GM12878 (cell line): ENCODE data around the gene COQ6. TPM values are rescaled to one million over a fixed set of nuclear protein-coding genes. Genes with fewer than 3 reads are reported as not detected.

Source experiments
- ATAC-seq: fragments of 200-7000 bp; cut with Tn5 transposase; 3 replicates; pipeline ENCODE4 v1.9.1; 2020; ENCODE audit warnings: mild to moderate bottlenecking, moderate library complexity
- Bru-seq: library from RNA; stranded (reverse); fragments of 400-500 nt; gene quantifications from one replicate; lab custom pipeline; 2021; lab: Mats Ljungman, UMichigan
- BruChase-seq, 2 experiments: library from RNA; stranded (reverse); fragments of 400-500 nt; gene quantifications; one replicate each; lab custom pipeline; 2021; lab: Mats Ljungman, UMichigan
- BruUV-seq: library from RNA; stranded (reverse); fragments of 400-500 nt; replicated peaks from 2 replicates; lab custom pipeline; 2021; lab: Mats Ljungman, UMichigan
- CTCF ChIA-PET: fragments of 300-600 bp; sonication (Branson Sonifier 250); formaldehyde crosslinking; extraction: SDS; loops from one replicate; lab custom pipeline; 2021; ENCODE audit warnings: inconsistent platforms; lab: Yijun Ruan, JAX
- POLR2A ChIA-PET: fragments of 350-600 bp; formaldehyde crosslinking; extraction: SDS; loops from one replicate; lab custom pipeline; 2021; ENCODE audit warnings: inconsistent platforms; lab: Charles Lee
- RAD21 ChIA-PET: fragments of 300-600 bp; sonication (Branson Sonifier 250); formaldehyde crosslinking; loops from one replicate; lab custom pipeline; 2023; ENCODE audit warnings: antibody characterized with exemption; ENCODE audit not compliant: unreplicated experiment; lab: Charles Lee
- SMC1A ChIA-PET: fragments of 300-600 bp; sonication (Branson Sonifier 250); formaldehyde crosslinking; loops from one replicate; lab custom pipeline; 2023; ENCODE audit not compliant: unreplicated experiment, uncharacterized antibody; lab: Charles Lee
- DNase-seq: peaks from one replicate; pipeline ENCODE4 v3.0.0-alpha.2; 2011; ENCODE audit warnings: low read depth, low spot score
- FAIRE-seq: peaks from 3 replicates; lab custom pipeline; 2011; peaks lifted over from hg19 to GRCh38; lab: Jason Lieb, UNC
- H2AFZ ChIP-seq: 2 replicates; pipeline ENCODE4 v1.6.0; 2011; ENCODE audit warnings: low read depth, low read length, control low read depth; ENCODE audit not compliant: control insufficient read depth
- H3K27ac ChIP-seq: 2 replicates; pipeline ENCODE4 v1.5.1; 2011; ENCODE audit warnings: control low read depth; ENCODE audit not compliant: control insufficient read depth, insufficient read depth
- H3K27me3 ChIP-seq, 2 experiments: replicated peaks in 1 of 2; 2 replicates each; pipeline versions ENCODE4 v1.6.0 to v1.6.1; 2011; ENCODE audit warnings: low read length in 1 of 2; ENCODE audit not compliant: control insufficient read depth in 2 of 2, insufficient read depth in 2 of 2
- H3K36me3 ChIP-seq, 2 experiments: 2 replicates each; pipeline ENCODE4 v1.5.1; 2011; ENCODE audit warnings: low read length in 1 of 2; ENCODE audit not compliant: control insufficient read depth in 2 of 2, insufficient read depth in 2 of 2
- H3K4me1 ChIP-seq: 2 replicates; pipeline ENCODE4 v1.6.1; 2011; ENCODE audit warnings: mild to moderate bottlenecking, low read length, moderate library complexity, mixed read lengths; ENCODE audit not compliant: control insufficient read depth, insufficient read depth
- H3K4me2 ChIP-seq: 2 replicates; pipeline ENCODE4 v1.6.0; 2011; ENCODE audit warnings: control low read depth; ENCODE audit not compliant: control insufficient read depth, insufficient read depth
- H3K4me3 ChIP-seq: fragments of 200-600 bp; sonication (generic); 2 replicates; pipeline ENCODE4 v1.5.1; 2016
- H3K79me2 ChIP-seq: 2 replicates; pipeline ENCODE4 v1.6.0; 2011; ENCODE audit warnings: low read length; ENCODE audit not compliant: control insufficient read depth, insufficient read depth
- H3K9ac ChIP-seq: 2 replicates; pipeline ENCODE4 v1.8.0; 2011; ENCODE audit warnings: low read length, control low read depth, mixed read lengths; ENCODE audit not compliant: control insufficient read depth, insufficient read depth
- H3K9me3 ChIP-seq: replicated peaks from 3 replicates; pipeline ENCODE4 v1.5.1; 2011; ENCODE audit warnings: mild to moderate bottlenecking, low read length; ENCODE audit not compliant: control insufficient read depth, insufficient read depth
- H4K20me1 ChIP-seq: 2 replicates; pipeline ENCODE4 v1.6.0; 2011; ENCODE audit not compliant: control insufficient read depth, insufficient read depth
- ASH2L ChIP-seq: fragments of 300-600, 200-600 bp; sonication (generic); IDR thresholded peaks from 2 replicates; pipeline ENCODE4 v1.6.1; 2017; ENCODE audit warnings: low read depth, mild to moderate bottlenecking, borderline replicate concordance
- BCL3 ChIP-seq: IDR thresholded peaks from 2 replicates; pipeline ENCODE4 v1.6.1; 2011; ENCODE audit warnings: borderline replicate concordance, low read depth, mild to moderate bottlenecking, moderate library complexity, low read length; ENCODE audit not compliant: insufficient read depth, poor library complexity, severe bottlenecking
- CBFB ChIP-seq: IDR thresholded peaks from 2 replicates; pipeline ENCODE4 v1.6.1; 2016; ENCODE audit warnings: antibody characterized with exemption, low read depth
- CHD4 ChIP-seq: fragments of 200-600 bp; sonication (generic); IDR thresholded peaks from 2 replicates; pipeline ENCODE4 v1.6.1; 2016; ENCODE audit warnings: mild to moderate bottlenecking
- E2F4 ChIP-seq: IDR thresholded peaks from 2 replicates; pipeline ENCODE4 v1.6.1; 2012; ENCODE audit warnings: low read depth, low read length, improper control_type of control experiment
- FOXK2 ChIP-seq: fragments of 450-650 bp; IDR thresholded peaks from 2 replicates; pipeline ENCODE4 v1.6.1; 2017; ENCODE audit warnings: mild to moderate bottlenecking, moderate library complexity
- JUND ChIP-seq: IDR thresholded peaks from 2 replicates; pipeline ENCODE4 v1.6.1; 2012; ENCODE audit warnings: low read depth, mild to moderate bottlenecking, low read length, improper control_type of control experiment, moderate library complexity
- MYC ChIP-seq: IDR thresholded peaks from 2 replicates; pipeline ENCODE4 v1.6.1; 2011; ENCODE audit warnings: mild to moderate bottlenecking, low read length, moderate library complexity, inconsistent platforms; ENCODE audit not compliant: insufficient read depth, insufficient replicate concordance, insufficient read length, severe bottlenecking
- NFYA ChIP-seq: IDR thresholded peaks from 2 replicates; pipeline ENCODE4 v1.6.1; 2011; ENCODE audit warnings: low read depth, mild to moderate bottlenecking, low read length, improper control_type of control experiment, borderline replicate concordance
- SREBF2 ChIP-seq: IDR thresholded peaks from 2 replicates; pipeline ENCODE4 v1.6.1; 2012; ENCODE audit warnings: mild to moderate bottlenecking, low read length
- STAT1 ChIP-seq: fragments of 450-650 bp; conservative IDR thresholded peaks from 2 replicates; pipeline ENCODE4 v1.6.1; 2014; ENCODE audit warnings: antibody characterized with exemption, mild to moderate bottlenecking
- STAT3 ChIP-seq: IDR thresholded peaks from 2 replicates; pipeline ENCODE4 v1.6.1; 2011; ENCODE audit warnings: low read depth, low read length, improper control_type of control experiment
- ZZZ3 ChIP-seq: IDR thresholded peaks from 2 replicates; pipeline ENCODE4 v1.6.1; 2011; ENCODE audit warnings: low read depth; ENCODE audit not compliant: control insufficient read depth, insufficient read length
- WGBS: methylation state at CpG from one replicate; pipeline ENCODE4 v1.1.6; 2016; ENCODE audit warnings: low lambda C conversion rate; ENCODE audit not compliant: insufficient replicate concordance, insufficient coverage; ENCODE audit errors: missing lambda C conversion rate; 5-methylcytosine and 5-hydroxymethylcytosine counted together
- in situ Hi-C: fragments of 300-500 bp; cut with MboI; formaldehyde crosslinking; loops from 9 replicates; pipeline ENCODE4 v1.14.3; 2018; ENCODE audit warnings: mixed read lengths
- intact Hi-C: fragments of 100-400 bp; cut with micrococcal nuclease; formaldehyde crosslinking; loops from one replicate; pipeline ENCODE4 v1.14.2; 2022; ENCODE audit not compliant: unreplicated experiment
- long read RNA-seq, 2 experiments: library from polyadenylated mRNA; unstranded; transcript quantifications; one replicate each; pipeline ENCODE4 v2.0.0, GENCODE V29; 2019 to 2020
- polyA minus RNA-seq, 3 experiments: library from RNA; depleted of rRNA, polyadenylated mRNA; stranded (reverse); fragments of >200 nt; gene quantifications; 2 replicates each; pipeline ENCODE4 v1.2.3, GENCODE V29; 2011
- polyA plus RNA-seq, 11 experiments: library from polyadenylated mRNA; depleted of rRNA in 4 of 11; unstranded in 6 of 11; stranded (reverse) in 5 of 11; fragments of >200 nt; fragmentation: Nextera tagmentation in 4 of 11; fragmentation: Illumina TruSeq in 1 of 11; extraction: Ambion mirVana in 4 of 11; extraction: Trizol in 1 of 11; gene quantifications; 1 replicate in 1 of 11; 2 replicates in 10 of 11; pipeline versions ENCODE4 v1.2.1 to v1.2.3, GENCODE V29; 2011 to 2016; ENCODE audit warnings: inconsistent platforms in 2 of 11, missing spikeins in 2 of 11, low read depth in 1 of 11
- total RNA-seq, 4 experiments: library from RNA; depleted of rRNA in 3 of 4; stranded (reverse); fragments of >200 nt in 3 of 4; fragmentation: Illumina TruSeq in 1 of 4; extraction: Trizol in 1 of 4; gene quantifications; 2 replicates each; pipeline versions ENCODE4 v1.2.1 to v1.2.3, GENCODE V29; 2013 to 2021

COQ6 gene
- total RNA-seq (2013; cell fraction: nucleolus; rRNA removed), result 41.1 and 53.9 TPM in 2 replicates
- total RNA-seq (2014; rRNA removed) (21.7 and 24.6 TPM in 2 replicates), total RNA-seq (2014; rRNA removed; fragmentation: Illumina TruSeq; extraction: Trizol) (12.1 and 12.3 TPM in 2 replicates), total RNA-seq (2021) (15.7 and 16.0 TPM in 2 replicates), polyA plus RNA-seq (2011; rRNA removed) (32.2 and 35.8 TPM in 2 replicates), polyA plus RNA-seq (2014; fragmentation: Illumina TruSeq; extraction: Trizol) (15.9 and 18.8 TPM in 2 replicates), polyA plus RNA-seq (2014; fragmentation: Nextera tagmentation; extraction: Ambion mirVana) (10 to 100 TPM in 1 of 2 experiments, 1 to 10 TPM in 1; 5.4 to 10.8 TPM), polyA plus RNA-seq (2014; rRNA removed) (19.5 and 21.1 TPM in 2 replicates), polyA plus RNA-seq (2016; fragmentation: Nextera tagmentation; extraction: Ambion mirVana) (10 to 100 TPM; 42.8 to 45.5 TPM), polyA minus RNA-seq (2011; rRNA and poly(A)+ RNA removed) (18.3 and 23.6 TPM in 2 replicates), Bru-seq, nascent RNA (percentile 65 among the genes with signal in this experiment), BruChase-seq, experiment 1, labeled RNA remaining after a 6-hour chase (percentile 62 among the genes with signal in this experiment), BruChase-seq, experiment 2, labeled RNA remaining after a 2-hour chase (percentile 66 among the genes with signal in this experiment)
- 8.6 TPM for polyA plus RNA-seq (2011; ENCODE audit: low read depth)
- 31.3 and 38.9 TPM in 2 replicates for polyA plus RNA-seq (2011; cell fraction: cytosol; rRNA removed)
- polyA plus RNA-seq (2011; cell fraction: nucleus; rRNA removed), result 63.8 and 64.2 TPM in 2 replicates
- 10.3 and 14.1 TPM in 2 replicates for polyA plus RNA-seq (2012)
- polyA minus RNA-seq (2011; cell fraction: cytosol; rRNA and poly(A)+ RNA removed), result 5.4 and 6.1 TPM in 2 replicates
- polyA minus RNA-seq (2011; cell fraction: nucleus; rRNA and poly(A)+ RNA removed), result 18.7 and 22.9 TPM in 2 replicates
- long read RNA-seq, experiment 1, transcript COQ6-201 (12 exons, 2,118 nt), result major isoform, 24 of 28 reads
- long read RNA-seq, experiment 1, partial matches to known transcripts, result 1 of 28 reads
- long read RNA-seq, experiment 1, other reads (novel, unspliced or antisense), result 3 of 28 reads
- long read RNA-seq, experiment 2, transcript COQ6-201 (12 exons, 2,118 nt), result major isoform, 122 of 146 reads
- long read RNA-seq, experiment 2, partial matches to known transcripts, result 1 of 146 reads
- long read RNA-seq, experiment 2, other reads (novel, unspliced or antisense), result 19 of 146 reads

DNA sequence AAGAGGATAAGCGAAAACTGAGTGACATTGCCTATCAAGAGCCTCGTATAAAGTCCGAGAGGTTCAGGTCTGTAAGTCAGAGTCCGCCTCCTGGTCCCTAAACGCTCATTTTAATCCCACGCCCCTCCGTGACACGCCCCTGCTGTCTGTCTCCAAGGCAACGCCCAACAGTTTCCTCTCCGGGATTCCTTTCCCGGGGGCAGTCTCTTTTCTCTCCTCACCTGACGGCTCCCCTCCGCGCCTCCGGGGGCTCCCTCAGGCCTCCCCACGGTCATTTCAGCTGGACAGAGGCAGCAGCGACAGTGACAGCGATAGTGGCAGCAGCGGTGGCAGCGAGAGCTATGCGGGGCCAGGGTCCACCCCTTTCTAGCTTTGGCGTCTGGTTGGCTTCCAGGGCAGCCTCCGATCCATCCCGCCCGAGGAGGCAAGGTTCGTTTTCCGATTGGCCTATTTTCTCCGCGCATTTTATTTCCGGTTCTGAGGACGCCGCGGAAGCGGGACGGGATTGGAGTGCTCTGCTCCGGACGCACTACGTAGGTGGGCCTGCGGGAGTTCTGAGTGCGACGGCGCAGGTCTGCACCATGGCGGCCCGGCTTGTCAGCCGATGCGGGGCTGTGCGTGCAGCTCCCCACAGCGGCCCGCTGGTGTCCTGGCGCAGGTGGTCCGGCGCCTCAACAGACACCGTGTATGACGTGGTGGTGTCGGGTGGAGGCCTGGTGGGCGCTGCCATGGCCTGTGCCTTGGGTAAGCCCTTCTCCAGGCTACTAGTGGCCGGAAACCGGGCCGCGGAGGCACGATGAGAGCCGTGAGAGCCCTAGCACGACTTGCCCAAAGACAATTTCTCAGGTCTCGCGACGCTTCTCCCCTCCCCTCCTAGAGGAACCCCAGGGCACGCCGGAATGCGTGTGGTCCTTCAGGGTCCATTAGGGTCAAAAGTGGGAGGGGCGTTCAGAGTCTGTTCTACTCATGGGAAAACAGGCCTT is at the start of gene COQ6, which contains the start of gene FAM161B:
Gene COQ6, plus strand, starts transcription at position 551 of the 983 bp plus-strand sequence. Its CDS starts 31 bp downstream, at position 582.
Gene FAM161B, minus strand, starts transcription at position 343 of the 983 bp plus-strand sequence. Its CDS starts 68 bp downstream, at position 275.
- peak within 1 kb of the TSS; percentile 95 for H2AFZ ChIP-seq
- peak within 1 kb of the TSS; percentile 72 for H3K9ac ChIP-seq
- H3K36me3 ChIP-seq, result no peaks in the 10 kb centered on the region; a peak in 2 of 4 replicates
- H3K4me3 ChIP-seq, result peak within 1 kb of the TSS; percentile 92
- peaks cover 4% of the 10 kb centered on the region for H3K79me2 ChIP-seq
- BruUV-seq, result TSS peak; percentile 75
- RAD21 ChIA-PET, result interaction anchor here (0.7 to 1.3 kb wide), 4 partner anchors 8 to 221 kb away, joined by 3 read pairs; no protein-coding TSS in a partner anchor
- peak within 1 kb of the TSS; percentile 74 for H3K27ac ChIP-seq
- no peaks in the 10 kb centered on the region for H3K9me3 ChIP-seq
- DNase-seq (peak; percentile 90), FAIRE-seq (peak; percentile 99), ATAC-seq (peak; percentile 96)
- peak within 1 kb of the TSS; percentile 75 for H3K4me2 ChIP-seq
- H3K27me3 ChIP-seq, result no peaks in the 10 kb centered on the region
- intact Hi-C loops, result loop anchor here (1.0 kb wide), 1 partner anchor 64 kb away; the partner anchor contains the start of gene ZNF410
- peaks cover 13% of the 10 kb centered on the region for H3K4me1 ChIP-seq
- CTCF ChIA-PET, result interaction anchor here (0.6 to 1.0 kb wide), 6 partner anchors 9 to 669 kb away, joined by 3 read pairs; no protein-coding TSS in a partner anchor
- in situ Hi-C loops, result no loop called here
- SMC1A ChIA-PET, result interaction anchor here (0.7 to 1.0 kb wide), 2 partner anchors 20 to 120 kb away, joined by 3 read pairs; no protein-coding TSS in a partner anchor
- POLR2A ChIA-PET, result interaction anchor here (0.8 kb wide), 1 partner anchor 9 kb away, joined by 3 read pairs; no protein-coding TSS in a partner anchor
- under 1% methylated on average over 70 of the region's 70 CpGs for WGBS
- no peaks in the 10 kb centered on the region for H4K20me1 ChIP-seq
- TF ChIP-seq E2F4, result peak; percentile 14; the same call in 1 of the 2 replicates
- TF ChIP-seq MYC, result peak; percentile 54
- no peak for TF ChIP-seq STAT3
- no peak for TF ChIP-seq FOXK2
- peak; percentile 48; the same call in 1 of the 2 replicates for TF ChIP-seq ASH2L
- TF ChIP-seq JUND, result 0 out of 2 replicates have a peak, but pooled peaks have one; percentile 5
- no peak for TF ChIP-seq ZZZ3
- no peak for TF ChIP-seq CBFB
- no peak; the same call in 1 of the 2 replicates for TF ChIP-seq STAT1
- TF ChIP-seq BCL3, result no peak
- no peak for TF ChIP-seq CHD4
- TF ChIP-seq SREBF2, result no peak
- no peak for TF ChIP-seq NFYA
